Measurements from ENCODE around the gene THRAP3. TPM values are rescaled to one million over a fixed set of nuclear protein-coding genes. Genes with fewer than 3 reads are reported as not detected.
"Not testable (repeated sequence)": the region's sequence is repeated elsewhere in the genome, so short reads cannot be mapped to it uniquely, and the experiment has no call there.

Gene THRAP3
- total RNA-seq, 1 donor = 127 TPM

DNA sequence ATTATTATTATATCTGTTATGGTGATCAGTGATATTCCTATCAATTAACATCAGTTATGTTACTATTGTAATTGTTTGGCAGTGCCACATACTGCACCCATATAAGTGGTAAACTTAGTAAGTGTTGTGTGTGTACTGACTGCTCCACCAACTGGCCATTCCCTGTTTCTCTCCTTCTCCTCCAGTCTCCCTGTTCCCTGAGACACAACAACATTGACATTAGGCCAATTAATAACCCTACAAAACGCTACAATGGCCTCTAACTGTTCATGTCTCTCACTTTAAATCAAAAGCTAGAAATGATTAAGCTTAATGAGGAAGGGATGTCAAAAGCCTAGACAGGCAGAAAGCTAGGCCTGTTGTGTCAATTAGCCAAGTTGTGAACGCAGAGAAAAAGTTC is 6.6 kb upstream of the THRAP3 start:
- peak overlapping the region; percentile 17 for H2AFZ ChIP-seq (ENCODE audit: low read length)
- TF ChIP-seq CTCF (IDR thresholded peaks at IDR 0.05; ENCODE audit: extremely low read depth, low read depth, low read length) = peak; percentile 49

GRCh38 chr1:36221901-36222300 is 2.3 kb upstream of the THRAP3 start:
- not testable (repeated sequence) for H3K4me2 ChIP-seq (ENCODE audit: insufficient read depth, low read length); H3K27me3 ChIP-seq (ENCODE audit: insufficient read depth, low read length)
- peaks cover 26% of the 10 kb centered on the region for H3K79me2 ChIP-seq (ENCODE audit: insufficient read depth, low read length)

More for the DNA sequence above, 6.6 kb upstream of the THRAP3 start:
- Histone ChIP-seq H3K4me2 (ENCODE audit: insufficient read depth, low read length) (no peak overlapping the region), H3K36me3 (ENCODE audit: insufficient read depth, low read length) (no peaks in the 10 kb centered on the region), H3K79me2 (ENCODE audit: insufficient read depth, low read length) (no peaks in the 10 kb centered on the region), H3K4me1 (ENCODE audit: insufficient read depth, low read length) (no peaks in the 10 kb centered on the region), H3K9me3 (ENCODE audit: low read depth, low read length) (no peaks in the 10 kb centered on the region), H3K27me3 (ENCODE audit: insufficient read depth, low read length) (no peaks in the 10 kb centered on the region), H3K4me3 (ENCODE audit: insufficient read depth, low read length) (no peak overlapping the region), H4K20me1 (ENCODE audit: insufficient read depth, low read length) (no peaks in the 10 kb centered on the region), H3K27ac (ENCODE audit: low read depth, low read length) (no peak overlapping the region)
- peak; percentile 31 for DNase-seq (ENCODE audit: insufficient read length, low spot score, missing footprints)

GRCh38 chr1:36222481-36223380 is 1.5 kb upstream of the THRAP3 start:
- Histone ChIP-seq H3K4me1 (ENCODE audit: insufficient read depth, low read length) (peaks cover 26% of the 10 kb centered on the region), H3K27ac (ENCODE audit: low read depth, low read length) (peak overlapping the region; percentile 100), H3K4me3 (ENCODE audit: insufficient read depth, low read length) (peak overlapping the region; percentile 97), H3K9me3 (ENCODE audit: low read depth, low read length) (no peaks in the 10 kb centered on the region), H3K27me3 (ENCODE audit: insufficient read depth, low read length) (no peaks in the 10 kb centered on the region), H3K79me2 (ENCODE audit: insufficient read depth, low read length) (peaks cover 34% of the 10 kb centered on the region), H2AFZ (ENCODE audit: low read length) (peak overlapping the region; percentile 96), H3K4me2 (ENCODE audit: insufficient read depth, low read length) (peak overlapping the region; percentile 96), H4K20me1 (ENCODE audit: insufficient read depth, low read length) (peaks cover 29% of the 10 kb centered on the region), H3K36me3 (ENCODE audit: insufficient read depth, low read length) (peaks cover 9% of the 10 kb centered on the region)
- DNase-seq (ENCODE audit: insufficient read length, low spot score, missing footprints) = peak; percentile 26
- no peak for TF ChIP-seq CTCF (IDR thresholded peaks at IDR 0.05; ENCODE audit: extremely low read depth, low read depth, low read length)

More at GRCh38 chr1:36221901-36222300, 2.3 kb upstream of the THRAP3 start:
- not testable (repeated sequence) for DNase-seq (ENCODE audit: insufficient read length, low spot score, missing footprints); H3K36me3 ChIP-seq (ENCODE audit: insufficient read depth, low read length); H3K27ac ChIP-seq (ENCODE audit: low read depth, low read length); H3K9me3 ChIP-seq (ENCODE audit: low read depth, low read length); H3K4me3 ChIP-seq (ENCODE audit: insufficient read depth, low read length); H2AFZ ChIP-seq (ENCODE audit: low read length)
- H3K4me1 ChIP-seq (ENCODE audit: insufficient read depth, low read length) = peaks cover 24% of the 10 kb centered on the region
- H4K20me1 ChIP-seq (ENCODE audit: insufficient read depth, low read length) = peaks cover 23% of the 10 kb centered on the region

- peaks cover 26% of the 10 kb centered on the region for H3K4me1 ChIP-seq (ENCODE audit: insufficient read depth, low read length)
- H3K27me3 ChIP-seq (ENCODE audit: insufficient read depth, low read length) = no peaks in the 10 kb centered on the region
- H3K36me3 ChIP-seq (ENCODE audit: insufficient read depth, low read length) = peaks cover 13% of the 10 kb centered on the region
- H3K9me3 ChIP-seq (ENCODE audit: low read depth, low read length) = no peaks in the 10 kb centered on the region
- H2AFZ ChIP-seq (ENCODE audit: low read length) = peak overlapping the region; percentile 96
- peak overlapping the region; percentile 97 for H3K4me3 ChIP-seq (ENCODE audit: insufficient read depth, low read length)
- peak overlapping the region; percentile 100 for H3K27ac ChIP-seq (ENCODE audit: low read depth, low read length)
- peaks cover 29% of the 10 kb centered on the region for H4K20me1 ChIP-seq (ENCODE audit: insufficient read depth, low read length)
- peak overlapping the region; percentile 96 for H3K4me2 ChIP-seq (ENCODE audit: insufficient read depth, low read length)
- DNase-seq (ENCODE audit: insufficient read length, low spot score, missing footprints) = peak; percentile 70
- TF ChIP-seq CTCF (IDR thresholded peaks at IDR 0.05; ENCODE audit: extremely low read depth, low read depth, low read length) = no peak
- peaks cover 42% of the 10 kb centered on the region for H3K79me2 ChIP-seq (ENCODE audit: insufficient read depth, low read length)
Observed at GRCh38 chr1:36223381-36223995, 755 bp upstream of the THRAP3 start.
